GM21786 (cell line): Measurements from ENCODE around the gene ENOSF1.
A peak's percentile ranks its signal among the peaks of the same experiment; 100 is the strongest.

Experiments used
- ATAC-seq: cut with Tn5 transposase; IDR thresholded peaks from one replicate; pipeline ENCODE4 v1.9.1; 2021; ENCODE audit not compliant: unreplicated experiment

ENOSF1 gene

GRCh38 chr18:675307-675706 is 37.1 kb downstream of the ENOSF1 start:
- no peak for ATAC-seq

GRCh38 chr18:673769-674168 is 38.7 kb downstream of the ENOSF1 start:
- ATAC-seq: no peak

- no peak for ATAC-seq
Measured at GRCh38 chr18:673317-673716, 39.1 kb downstream of the ENOSF1 start.

GRCh38 chr18:671405-671804 is 41.0 kb downstream of the ENOSF1 start:
- ATAC-seq: no peak

GRCh38 chr18:670522-670921 is 41.9 kb downstream of the ENOSF1 start:
- ATAC-seq: no peak

GRCh38 chr18:669077-669476 is 43.4 kb downstream of the ENOSF1 start:
- no peak for ATAC-seq

- no peak for ATAC-seq
Measured at GRCh38 chr18:668260-668659, 44.2 kb downstream of the ENOSF1 start.

- no peak for ATAC-seq
Measured at GRCh38 chr18:666628-667027, 45.8 kb downstream of the ENOSF1 start.

GRCh38 chr18:666177-666576 is 46.3 kb downstream of the ENOSF1 start:
- no peak for ATAC-seq

- ATAC-seq: no peak
Measured at GRCh38 chr18:662197-662596, 50.2 kb downstream of the ENOSF1 start.

- ATAC-seq: no peak
Measured at GRCh38 chr18:659597-659996, 52.8 kb downstream of the ENOSF1 start.

- ATAC-seq: no peak
Measured at GRCh38 chr18:658947-659533, 53.4 kb downstream of the ENOSF1 start.

GRCh38 chr18:658001-658946 is 54.2 kb downstream of the ENOSF1 start:
- peak; percentile 61 for ATAC-seq

- ATAC-seq: peak; percentile 39
Measured at GRCh38 chr18:657311-658000, 55.0 kb downstream of the ENOSF1 start, which contains the start of gene TYMS. Gene TYMS, plus strand, starts transcription at chr18:657653. Its CDS starts 90 bp downstream, at chr18:657743.

- no peak for ATAC-seq
Measured at GRCh38 chr18:655445-655844, 57.0 kb downstream of the ENOSF1 start.

- no peak for ATAC-seq
Measured at GRCh38 chr18:654601-655000, 57.8 kb downstream of the ENOSF1 start.

GRCh38 chr18:653512-653911 is 58.9 kb downstream of the ENOSF1 start:
- ATAC-seq: no peak

- ATAC-seq: no peak
Measured at GRCh38 chr18:652131-652530, 60.3 kb downstream of the ENOSF1 start.

- peak; percentile 99 for ATAC-seq
Measured at GRCh38 chr18:650428-650858, 62.0 kb downstream of the ENOSF1 start.

GRCh38 chr18:649341-649740 is 63.1 kb downstream of the ENOSF1 start:
- ATAC-seq: no peak

GRCh38 chr18:647304-647703 is 65.1 kb downstream of the ENOSF1 start:
- ATAC-seq: no peak
